ENCODE data around the gene MEGF9. TPM values are rescaled to one million over a fixed set of nuclear protein-coding genes. Genes with fewer than 3 reads are reported as not detected.

MEGF9 gene
- total and polyA plus RNA-seq, 4 donors, result 15.5 to 27.4 (median 19.3) TPM

DNA sequence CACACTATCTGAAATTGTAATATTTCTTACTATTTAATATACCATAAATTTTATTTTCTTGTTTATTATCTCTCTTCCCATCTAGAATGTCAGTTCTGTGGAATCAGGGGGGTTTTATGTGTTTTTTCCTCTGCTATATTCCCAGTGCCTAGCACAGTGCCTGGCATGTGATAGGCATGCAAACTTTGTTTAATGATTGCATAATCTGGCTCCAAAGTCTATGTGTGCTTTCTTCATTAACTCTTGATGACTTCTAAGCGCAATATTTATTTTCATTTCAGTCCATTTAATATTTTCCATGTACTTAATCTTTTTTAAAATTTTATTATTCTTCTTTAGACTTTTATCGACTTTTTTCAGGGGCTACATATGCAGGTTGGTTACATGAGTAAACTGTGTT, 73.9 kb downstream of the MEGF9 start:
- WGBS, result 72% methylated on average over 2 of the region's 2 CpGs
- TF ChIP-seq FOXA2 (IDR thresholded peaks at IDR 0.05) (peak; percentile 73), HNF4G (IDR thresholded peaks at IDR 0.05) (peak; percentile 63), RXRA (IDR thresholded peaks at IDR 0.05) (peak; percentile 37 to 68), EGR1 (IDR thresholded peaks at IDR 0.05; ENCODE audit: low read depth in 2 of 2) (peak in 1 of 2 donors; percentile 28), NR2F2 (IDR thresholded peaks at IDR 0.05) (no peak), HNF4A (conservative IDR thresholded peaks at IDR 0.05) (peak; percentile 90 to 92), YY1 (IDR thresholded peaks at IDR 0.05) (peak; percentile 21), SP1 (IDR thresholded peaks at IDR 0.05) (no peak), FOXA1 (IDR thresholded peaks at IDR 0.05) (peak; percentile 59)
- TF ChIP-seq, protein P1, sequence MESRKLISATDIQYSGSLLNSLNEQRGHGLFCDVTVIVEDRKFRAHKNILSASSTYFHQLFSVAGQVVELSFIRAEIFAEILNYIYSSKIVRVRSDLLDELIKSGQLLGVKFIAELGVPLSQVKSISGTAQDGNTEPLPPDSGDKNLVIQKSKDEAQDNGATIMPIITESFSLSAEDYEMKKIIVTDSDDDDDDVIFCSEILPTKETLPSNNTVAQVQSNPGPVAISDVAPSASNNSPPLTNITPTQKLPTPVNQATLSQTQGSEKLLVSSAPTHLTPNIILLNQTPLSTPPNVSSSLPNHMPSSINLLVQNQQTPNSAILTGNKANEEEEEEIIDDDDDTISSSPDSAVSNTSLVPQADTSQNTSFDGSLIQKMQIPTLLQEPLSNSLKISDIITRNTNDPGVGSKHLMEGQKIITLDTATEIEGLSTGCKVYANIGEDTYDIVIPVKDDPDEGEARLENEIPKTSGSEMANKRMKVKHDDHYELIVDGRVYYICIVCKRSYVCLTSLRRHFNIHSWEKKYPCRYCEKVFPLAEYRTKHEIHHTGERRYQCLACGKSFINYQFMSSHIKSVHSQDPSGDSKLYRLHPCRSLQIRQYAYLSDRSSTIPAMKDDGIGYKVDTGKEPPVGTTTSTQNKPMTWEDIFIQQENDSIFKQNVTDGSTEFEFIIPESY (IDR thresholded peaks at IDR 0.05), result no peak
- TF ChIP-seq, protein P2, sequence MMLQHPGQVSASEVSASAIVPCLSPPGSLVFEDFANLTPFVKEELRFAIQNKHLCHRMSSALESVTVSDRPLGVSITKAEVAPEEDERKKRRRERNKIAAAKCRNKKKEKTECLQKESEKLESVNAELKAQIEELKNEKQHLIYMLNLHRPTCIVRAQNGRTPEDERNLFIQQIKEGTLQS (IDR thresholded peaks at IDR 0.05), result peak; percentile 21
- TF ChIP-seq, protein P3, sequence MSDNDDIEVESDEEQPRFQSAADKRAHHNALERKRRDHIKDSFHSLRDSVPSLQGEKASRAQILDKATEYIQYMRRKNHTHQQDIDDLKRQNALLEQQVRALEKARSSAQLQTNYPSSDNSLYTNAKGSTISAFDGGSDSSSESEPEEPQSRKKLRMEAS (IDR thresholded peaks at IDR 0.05), result peak; percentile 65
- H3K27me3 ChIP-seq (ENCODE audit: control insufficient read depth in 4 of 4, insufficient read depth in 4 of 4, low read length in 3 of 4), result no peaks in the 10 kb centered on the region
- no peaks in the 10 kb centered on the region for H3K9me3 ChIP-seq (ENCODE audit: control insufficient read depth in 4 of 4, low read length in 3 of 4)
- H3K27ac ChIP-seq (ENCODE audit: low read depth in 1 of 2, low read length in 2 of 2), result no peak overlapping the region
- H3K4me1 ChIP-seq (ENCODE audit: control insufficient read depth in 4 of 4, insufficient read depth in 4 of 4, low read length in 3 of 4), result peaks cover 6 to 25% (median 14%) of the 10 kb centered on the region in 4 donors
- H3K4me3 ChIP-seq (ENCODE audit: low read depth in 1 of 3, low read length in 3 of 3), result no peak overlapping the region
- no peak for DNase-seq (ENCODE audit: low spot score)
- no peak overlapping the region for H3K9ac ChIP-seq (ENCODE audit: low read depth in 1 of 2, low read length in 2 of 2)
- peaks cover 0 to 5% (median under 1%) of the 10 kb centered on the region in 4 donors for H3K36me3 ChIP-seq (ENCODE audit: control insufficient read depth in 4 of 4, insufficient read depth in 3 of 4, low read depth in 1 of 4, low read length in 3 of 4)

DNA sequence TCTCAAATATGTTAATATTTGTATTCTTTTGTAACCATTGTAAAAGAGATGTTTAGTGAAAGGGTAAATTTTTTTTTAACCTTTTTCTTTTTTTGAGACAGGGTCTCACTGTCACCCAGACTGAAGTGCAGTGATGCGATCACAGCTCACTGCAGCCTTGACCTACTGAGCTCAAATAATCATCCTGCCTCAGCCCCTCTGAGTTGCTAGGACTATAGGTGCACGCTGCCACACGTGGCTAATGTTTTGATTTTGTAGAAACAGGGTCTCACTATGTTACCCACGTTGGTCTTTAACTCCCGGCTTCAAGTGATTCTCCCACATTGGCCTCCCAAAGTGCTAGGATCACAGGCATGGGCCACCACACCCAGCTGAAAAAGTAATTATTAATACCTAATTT, 76.4 kb downstream of the MEGF9 start:
- 78% methylated on average over 5 of the region's 5 CpGs for WGBS

More for the DNA sequence above, 76.4 kb downstream of the MEGF9 start:
- TF ChIP-seq, protein P1 (IDR thresholded peaks at IDR 0.05), result no peak
- H3K4me1 ChIP-seq (ENCODE audit: control insufficient read depth in 4 of 4, insufficient read depth in 4 of 4, low read length in 3 of 4), result peaks cover 6 to 19% (median 14%) of the 10 kb centered on the region in 4 donors
- no peak overlapping the region for H3K4me3 ChIP-seq (ENCODE audit: low read depth in 1 of 3, low read length in 3 of 3)
- no peak overlapping the region for H3K9ac ChIP-seq (ENCODE audit: low read depth in 1 of 2, low read length in 2 of 2)
- peaks cover 0 to 2% (median 0%) of the 10 kb centered on the region in 4 donors for H3K36me3 ChIP-seq (ENCODE audit: control insufficient read depth in 4 of 4, insufficient read depth in 3 of 4, low read depth in 1 of 4, low read length in 3 of 4)
- H3K9me3 ChIP-seq (ENCODE audit: control insufficient read depth in 4 of 4, low read length in 3 of 4), result no peaks in the 10 kb centered on the region
- H3K27me3 ChIP-seq (ENCODE audit: control insufficient read depth in 4 of 4, insufficient read depth in 4 of 4, low read length in 3 of 4), result no peaks in the 10 kb centered on the region
- no peak for DNase-seq (ENCODE audit: low spot score)
- H3K27ac ChIP-seq (ENCODE audit: low read depth in 1 of 2, low read length in 2 of 2), result no peak overlapping the region
